Forelimb muscle (tissue), 1 donor: ENCODE measurements around the gene PRPF4. TPM values are rescaled to one million over a fixed set of nuclear protein-coding genes. Genes with fewer than 3 reads are reported as not detected.
A peak's percentile ranks its signal among the peaks of the same experiment; 100 is the strongest.
"Not testable (repeated sequence)": the region's sequence is repeated elsewhere in the genome, so short reads cannot be mapped to it uniquely, and the experiment has no call there.

Experiments
- DNase-seq: peaks from one replicate; pipeline ENCODE4 v3.0.0-alpha.2; 2013; ENCODE audit warnings: low read depth
- polyA plus RNA-seq: library from polyadenylated mRNA; unstranded; fragments of 120-200 nt; gene quantifications from one replicate; pipeline ENCODE4 v1.2.1, GENCODE V29; 2013; ENCODE audit not compliant: insufficient read length

The PRPF4 gene
- polyA plus RNA-seq, 1 donor, result 16.6 TPM

GRCh38 chr9:113267911-113268566, 7.4 kb upstream of the PRPF4 start:
- no peak for DNase-seq

GRCh38 chr9:113269355-113269754, 6.1 kb upstream of the PRPF4 start:
- DNase-seq, result no peak

- DNase-seq, result no peak
Measured at GRCh38 chr9:113269871-113270270, 5.6 kb upstream of the PRPF4 start.

- DNase-seq, result peak; percentile 36
Measured at GRCh38 chr9:113274474-113275156, 843 bp upstream of the PRPF4 start.

GRCh38 chr9:113278840-113279239, 3.4 kb downstream of the PRPF4 start:
- DNase-seq, result no peak

GRCh38 chr9:113281356-113281755, 5.9 kb downstream of the PRPF4 start:
- DNase-seq, result no peak

- DNase-seq, result no peak
Measured at GRCh38 chr9:113289091-113289490, 13.6 kb downstream of the PRPF4 start.

- no peak for DNase-seq
Measured at GRCh38 chr9:113290052-113290607, 14.7 kb downstream of the PRPF4 start.

GRCh38 chr9:113293285-113293878, 17.9 kb downstream of the PRPF4 start:
- no peak for DNase-seq

- not testable (repeated sequence) for DNase-seq
Measured at GRCh38 chr9:113296247-113296646, 20.8 kb downstream of the PRPF4 start.

GRCh38 chr9:113296796-113297558, 21.5 kb downstream of the PRPF4 start:
- DNase-seq, result no peak

- no peak for DNase-seq
Measured at GRCh38 chr9:113298311-113298710, 22.9 kb downstream of the PRPF4 start.

GRCh38 chr9:113298924-113299770, 23.7 kb downstream of the PRPF4 start:
- DNase-seq, result no peak

- no peak for DNase-seq
Measured at GRCh38 chr9:113299800-113300292, 24.4 kb downstream of the PRPF4 start.

GRCh38 chr9:113301548-113301947, 26.1 kb downstream of the PRPF4 start:
- no peak for DNase-seq

GRCh38 chr9:113302792-113303418, 27.4 kb downstream of the PRPF4 start, which contains the start of gene RNF183:
TSS of gene RNF183 (minus strand) at chr9:113303376. CDS start at chr9:113298184, 5,192 bp downstream.
- DNase-seq, result no peak

- no peak for DNase-seq
Measured at GRCh38 chr9:113306566-113306965, 31.1 kb downstream of the PRPF4 start.

- no peak for DNase-seq
Measured at GRCh38 chr9:113307396-113307975, 32.0 kb downstream of the PRPF4 start.

- no peak for DNase-seq
Measured at GRCh38 chr9:113309204-113309813, 33.9 kb downstream of the PRPF4 start.
